A549 (cell line): ENCODE data around the gene ADISSP.

Source experiments
- EP300 ChIP-seq, 2 experiments: fragments of >200 bp; sonication (Bioruptor Twin); formaldehyde crosslinking; IDR thresholded peaks; 2 replicates in 1 of 2; 3 replicates in 1 of 2; pipeline ENCODE4 v1.6.1; 2016 to 2017
- HEYL ChIP-seq: fragments of 250-450 bp; sonication (Bioruptor Pico); IDR thresholded peaks from 2 replicates; pipeline ENCODE4 v1.8.0; 2021; ENCODE audit warnings: mild to moderate bottlenecking, moderate library complexity
- KDM1A ChIP-seq: fragments of 200-600 bp; sonication (generic); IDR thresholded peaks from 2 replicates; pipeline ENCODE4 v1.6.1; 2016; ENCODE audit warnings: low read depth, mild to moderate bottlenecking
- MYC ChIP-seq: IDR thresholded peaks from 2 replicates; pipeline ENCODE4 v1.6.1; 2012; ENCODE audit warnings: mild to moderate bottlenecking, inconsistent platforms, low read length, improper control_type of control experiment, borderline replicate concordance
- POLR2A ChIP-seq: IDR thresholded peaks from 2 replicates; pipeline ENCODE4 v1.6.1; 2012; ENCODE audit warnings: mild to moderate bottlenecking, low read length
- RAD21 ChIP-seq, 2 experiments: fragments of >200 bp in 1 of 2; sonication (Bioruptor Twin) in 1 of 2; formaldehyde crosslinking in 1 of 2; IDR thresholded peaks in 1 of 2; conservative IDR thresholded peaks in 1 of 2; 2 replicates in 1 of 2; 3 replicates in 1 of 2; pipeline ENCODE4 v1.6.1; 2012 to 2018; ENCODE audit warnings: inconsistent platforms in 1 of 2
- SMC3 ChIP-seq: fragments of >200 bp; sonication (Bioruptor Twin); formaldehyde crosslinking; IDR thresholded peaks from 3 replicates; pipeline ENCODE4 v1.6.1; 2018; ENCODE audit warnings: inconsistent platforms
- ZC3H11A ChIP-seq: fragments of 450-650 bp; IDR thresholded peaks from 2 replicates; pipeline ENCODE4 v1.6.1; 2014; ENCODE audit warnings: antibody characterized with exemption, mild to moderate bottlenecking
- TF ChIP-seq, protein P1 (sequence below): fragments of >200 bp; sonication (Bioruptor Twin); formaldehyde crosslinking; IDR thresholded peaks from 3 replicates; pipeline ENCODE4 v1.5.1; 2016
- TF ChIP-seq, protein P2 (sequence below): fragments of 200-600 bp; sonication (generic); IDR thresholded peaks from 2 replicates; pipeline ENCODE4 v1.6.1; 2016; ENCODE audit warnings: antibody characterized with exemption, mild to moderate bottlenecking, moderate library complexity
- TF ChIP-seq, protein P3 (sequence below): IDR thresholded peaks from 2 replicates; pipeline ENCODE4 v1.6.1; 2012; ENCODE audit warnings: low read depth, borderline replicate concordance
- TF ChIP-seq, protein P4 (sequence below): fragments of 250-450 bp; sonication (Bioruptor Pico); IDR thresholded peaks from 2 replicates; pipeline ENCODE4 v1.5.0; 2021; ENCODE audit warnings: mild to moderate bottlenecking, moderate library complexity, borderline replicate concordance

DNA sequence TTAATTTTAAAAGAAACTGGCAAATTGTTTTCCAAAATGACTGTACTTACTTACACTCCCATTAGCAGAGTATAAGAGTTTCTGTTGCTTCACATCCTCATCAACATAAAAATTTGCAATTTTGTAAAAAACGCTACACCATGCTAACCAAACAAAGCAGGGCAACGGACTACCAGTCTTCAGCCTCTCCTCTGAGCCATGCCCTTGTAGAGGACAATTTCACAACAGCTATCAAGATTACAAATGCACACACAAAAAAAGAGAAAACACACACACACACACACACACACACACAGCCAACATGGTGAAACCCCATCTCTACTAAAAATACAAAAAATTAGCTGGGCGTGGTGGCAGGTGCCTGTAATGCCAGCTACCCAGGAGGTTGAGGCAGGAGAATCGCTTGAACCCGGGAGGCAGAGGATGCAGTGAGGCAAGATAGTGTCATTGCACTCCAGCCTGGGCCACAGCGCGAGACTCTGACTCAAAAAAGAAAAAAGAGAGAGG, 4.1 kb upstream of the ADISSP start:
- TF ChIP-seq, protein P1, sequence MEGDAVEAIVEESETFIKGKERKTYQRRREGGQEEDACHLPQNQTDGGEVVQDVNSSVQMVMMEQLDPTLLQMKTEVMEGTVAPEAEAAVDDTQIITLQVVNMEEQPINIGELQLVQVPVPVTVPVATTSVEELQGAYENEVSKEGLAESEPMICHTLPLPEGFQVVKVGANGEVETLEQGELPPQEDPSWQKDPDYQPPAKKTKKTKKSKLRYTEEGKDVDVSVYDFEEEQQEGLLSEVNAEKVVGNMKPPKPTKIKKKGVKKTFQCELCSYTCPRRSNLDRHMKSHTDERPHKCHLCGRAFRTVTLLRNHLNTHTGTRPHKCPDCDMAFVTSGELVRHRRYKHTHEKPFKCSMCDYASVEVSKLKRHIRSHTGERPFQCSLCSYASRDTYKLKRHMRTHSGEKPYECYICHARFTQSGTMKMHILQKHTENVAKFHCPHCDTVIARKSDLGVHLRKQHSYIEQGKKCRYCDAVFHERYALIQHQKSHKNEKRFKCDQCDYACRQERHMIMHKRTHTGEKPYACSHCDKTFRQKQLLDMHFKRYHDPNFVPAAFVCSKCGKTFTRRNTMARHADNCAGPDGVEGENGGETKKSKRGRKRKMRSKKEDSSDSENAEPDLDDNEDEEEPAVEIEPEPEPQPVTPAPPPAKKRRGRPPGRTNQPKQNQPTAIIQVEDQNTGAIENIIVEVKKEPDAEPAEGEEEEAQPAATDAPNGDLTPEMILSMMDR, result no peak
- no peak for TF ChIP-seq RAD21 (conservative IDR thresholded peaks at IDR 0.05 in 1 of 2, IDR thresholded peaks at IDR 0.05 in 1 of 2)
- no peak for TF ChIP-seq SMC3
- no peak for TF ChIP-seq EP300 (IDR thresholded peaks at IDR 0.05)
- no peak for TF ChIP-seq KDM1A
- TF ChIP-seq ZC3H11A, result no peak
- TF ChIP-seq, protein P2, sequence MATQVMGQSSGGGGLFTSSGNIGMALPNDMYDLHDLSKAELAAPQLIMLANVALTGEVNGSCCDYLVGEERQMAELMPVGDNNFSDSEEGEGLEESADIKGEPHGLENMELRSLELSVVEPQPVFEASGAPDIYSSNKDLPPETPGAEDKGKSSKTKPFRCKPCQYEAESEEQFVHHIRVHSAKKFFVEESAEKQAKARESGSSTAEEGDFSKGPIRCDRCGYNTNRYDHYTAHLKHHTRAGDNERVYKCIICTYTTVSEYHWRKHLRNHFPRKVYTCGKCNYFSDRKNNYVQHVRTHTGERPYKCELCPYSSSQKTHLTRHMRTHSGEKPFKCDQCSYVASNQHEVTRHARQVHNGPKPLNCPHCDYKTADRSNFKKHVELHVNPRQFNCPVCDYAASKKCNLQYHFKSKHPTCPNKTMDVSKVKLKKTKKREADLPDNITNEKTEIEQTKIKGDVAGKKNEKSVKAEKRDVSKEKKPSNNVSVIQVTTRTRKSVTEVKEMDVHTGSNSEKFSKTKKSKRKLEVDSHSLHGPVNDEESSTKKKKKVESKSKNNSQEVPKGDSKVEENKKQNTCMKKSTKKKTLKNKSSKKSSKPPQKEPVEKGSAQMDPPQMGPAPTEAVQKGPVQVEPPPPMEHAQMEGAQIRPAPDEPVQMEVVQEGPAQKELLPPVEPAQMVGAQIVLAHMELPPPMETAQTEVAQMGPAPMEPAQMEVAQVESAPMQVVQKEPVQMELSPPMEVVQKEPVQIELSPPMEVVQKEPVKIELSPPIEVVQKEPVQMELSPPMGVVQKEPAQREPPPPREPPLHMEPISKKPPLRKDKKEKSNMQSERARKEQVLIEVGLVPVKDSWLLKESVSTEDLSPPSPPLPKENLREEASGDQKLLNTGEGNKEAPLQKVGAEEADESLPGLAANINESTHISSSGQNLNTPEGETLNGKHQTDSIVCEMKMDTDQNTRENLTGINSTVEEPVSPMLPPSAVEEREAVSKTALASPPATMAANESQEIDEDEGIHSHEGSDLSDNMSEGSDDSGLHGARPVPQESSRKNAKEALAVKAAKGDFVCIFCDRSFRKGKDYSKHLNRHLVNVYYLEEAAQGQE, result no peak
- TF ChIP-seq, protein P3, sequence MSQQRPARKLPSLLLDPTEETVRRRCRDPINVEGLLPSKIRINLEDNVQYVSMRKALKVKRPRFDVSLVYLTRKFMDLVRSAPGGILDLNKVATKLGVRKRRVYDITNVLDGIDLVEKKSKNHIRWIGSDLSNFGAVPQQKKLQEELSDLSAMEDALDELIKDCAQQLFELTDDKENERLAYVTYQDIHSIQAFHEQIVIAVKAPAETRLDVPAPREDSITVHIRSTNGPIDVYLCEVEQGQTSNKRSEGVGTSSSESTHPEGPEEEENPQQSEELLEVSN, result no peak
- no peak for TF ChIP-seq MYC
- TF ChIP-seq, protein P4, sequence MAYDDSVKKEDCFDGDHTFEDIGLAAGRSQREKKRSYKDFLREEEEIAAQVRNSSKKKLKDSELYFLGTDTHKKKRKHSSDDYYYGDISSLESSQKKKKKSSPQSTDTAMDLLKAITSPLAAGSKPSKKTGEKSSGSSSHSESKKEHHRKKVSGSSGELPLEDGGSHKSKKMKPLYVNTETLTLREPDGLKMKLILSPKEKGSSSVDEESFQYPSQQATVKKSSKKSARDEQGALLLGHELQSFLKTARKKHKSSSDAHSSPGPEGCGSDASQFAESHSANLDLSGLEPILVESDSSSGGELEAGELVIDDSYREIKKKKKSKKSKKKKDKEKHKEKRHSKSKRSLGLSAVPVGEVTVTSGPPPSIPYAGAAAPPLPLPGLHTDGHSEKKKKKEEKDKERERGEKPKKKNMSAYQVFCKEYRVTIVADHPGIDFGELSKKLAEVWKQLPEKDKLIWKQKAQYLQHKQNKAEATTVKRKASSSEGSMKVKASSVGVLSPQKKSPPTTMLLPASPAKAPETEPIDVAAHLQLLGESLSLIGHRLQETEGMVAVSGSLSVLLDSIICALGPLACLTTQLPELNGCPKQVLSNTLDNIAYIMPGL (CRISPR knock-in tag), result no peak
- no peak for TF ChIP-seq HEYL (CRISPR knock-in tag)
- TF ChIP-seq POLR2A, result no peak
